Keratinocyte (primary cell): ENCODE measurements around the gene NLGN1. TPM values are rescaled to one million over a fixed set of nuclear protein-coding genes. Genes with fewer than 3 reads are reported as not detected.

Source experiments
- DNase-seq: peaks from one replicate; pipeline ENCODE4 v3.0.0-alpha.2; 2011; ENCODE audit warnings: low read depth, missing footprints, low spot score
- FAIRE-seq: peaks from 2 replicates; lab custom pipeline; 2011; peaks lifted over from hg19 to GRCh38; lab: Jason Lieb, UNC
- H2AFZ ChIP-seq: 2 replicates; pipeline ENCODE4 v1.6.0; 2012; ENCODE audit warnings: low read length, control low read depth, inconsistent platforms; ENCODE audit not compliant: control insufficient read depth
- H3K27ac ChIP-seq: 2 replicates; pipeline ENCODE4 v1.5.1; 2011; ENCODE audit warnings: low read length; ENCODE audit not compliant: control insufficient read depth, insufficient read depth
- H3K27me3 ChIP-seq: 3 replicates; pipeline ENCODE4 v1.6.0; 2011; ENCODE audit warnings: low read length; ENCODE audit not compliant: control insufficient read depth, insufficient read depth; ENCODE audit errors: extremely low read depth
- H3K36me3 ChIP-seq, 2 experiments: 2 replicates in 1 of 2; 3 replicates in 1 of 2; pipeline ENCODE4 v1.5.1; 2011; ENCODE audit warnings: low read length in 2 of 2, mild to moderate bottlenecking in 1 of 2; ENCODE audit not compliant: control insufficient read depth in 2 of 2, insufficient read depth in 2 of 2; ENCODE audit errors: extremely low read depth in 1 of 2
- H3K4me1 ChIP-seq: 3 replicates; pipeline ENCODE4 v1.5.1; 2011; ENCODE audit warnings: low read length; ENCODE audit not compliant: control insufficient read depth, insufficient read depth; ENCODE audit errors: extremely low read depth
- H3K4me2 ChIP-seq: 3 replicates; pipeline ENCODE4 v1.6.0; 2011; ENCODE audit warnings: low read depth, low read length; ENCODE audit not compliant: control insufficient read depth, insufficient read depth; ENCODE audit errors: extremely low read depth
- H3K4me3 ChIP-seq, 3 experiments: fragments of 200-600 bp in 1 of 3; sonication (generic) in 1 of 3; 2 replicates in 2 of 3; 3 replicates in 1 of 3; pipeline ENCODE4 v1.5.1; 2011 to 2016; ENCODE audit warnings: low read length in 3 of 3, mild to moderate bottlenecking in 3 of 3, control low read depth in 2 of 3, inconsistent platforms in 1 of 3, low read depth in 1 of 3, mixed read lengths in 1 of 3, mixed run types in 1 of 3, moderate library complexity in 1 of 3; ENCODE audit not compliant: control insufficient read depth in 2 of 3, insufficient read depth in 2 of 3; ENCODE audit errors: extremely low read depth in 1 of 3
- H3K79me2 ChIP-seq: 2 replicates; pipeline ENCODE4 v1.6.0; 2012; ENCODE audit warnings: low read length; ENCODE audit not compliant: control insufficient read depth, insufficient read depth
- H3K9ac ChIP-seq: 3 replicates; pipeline ENCODE4 v1.6.0; 2011; ENCODE audit warnings: low read length; ENCODE audit not compliant: control insufficient read depth, insufficient read depth; ENCODE audit errors: extremely low read depth
- H3K9me1 ChIP-seq: 3 replicates; pipeline ENCODE4 v1.6.0; 2011; ENCODE audit warnings: low read length; ENCODE audit not compliant: control insufficient read depth, insufficient read depth; ENCODE audit errors: extremely low read depth
- H3K9me3 ChIP-seq: 2 replicates; pipeline ENCODE4 v1.5.1; 2012; ENCODE audit warnings: low read depth, low read length; ENCODE audit not compliant: control insufficient read depth
- H4K20me1 ChIP-seq: 3 replicates; pipeline ENCODE4 v1.6.0; 2011; ENCODE audit warnings: low read length; ENCODE audit not compliant: control insufficient read depth, insufficient read depth; ENCODE audit errors: extremely low read depth
- CTCF ChIP-seq, 3 experiments: IDR thresholded peaks in 1 of 3; conservative IDR thresholded peaks in 1 of 3; optimal IDR thresholded peaks in 1 of 3; 2 replicates in 2 of 3; 3 replicates in 1 of 3; pipeline versions ENCODE3 to v1.5.1; 2011; ENCODE audit warnings: low read length in 3 of 3, mild to moderate bottlenecking in 3 of 3, moderate library complexity in 2 of 3, control low read depth in 1 of 3, inconsistent platforms in 1 of 3; ENCODE audit not compliant: insufficient read depth in 2 of 3; ENCODE audit errors: extremely low read depth in 1 of 3
- EZH2 ChIP-seq: IDR thresholded peaks from one replicate; pipeline ENCODE4 v1.6.1; 2012; ENCODE audit warnings: inconsistent platforms, mild to moderate bottlenecking, low read length, moderate library complexity
- dilution Hi-C: fragments of 300-500 bp; cut with MboI; formaldehyde crosslinking; loops from one replicate; pipeline ENCODE4 v1.7.0; 2020; ENCODE audit warnings: low sequenced_read_pairs; ENCODE audit not compliant: extremely low pct_ligation_motif_present
- polyA plus RNA-seq, 5 experiments: library from polyadenylated mRNA; depleted of rRNA in 3 of 5; stranded (reverse) in 3 of 5; stranded (forward) in 1 of 5; unstranded in 1 of 5; fragments of >200 nt; gene quantifications; 1 replicate in 1 of 5; 2 replicates in 3 of 5; 3 replicates in 1 of 5; pipeline versions ENCODE4 v1.2.1 to v1.2.3, GENCODE V29; 2011 to 2012; ENCODE audit warnings: missing spikeins in 2 of 5, low read depth in 1 of 5, low replicate concordance in 1 of 5

Gene NLGN1
- polyA plus RNA-seq, 1 donor (not counting 4 experiments of a cell fraction or from before 2014, with no cell fraction given), result not detected

DNA sequence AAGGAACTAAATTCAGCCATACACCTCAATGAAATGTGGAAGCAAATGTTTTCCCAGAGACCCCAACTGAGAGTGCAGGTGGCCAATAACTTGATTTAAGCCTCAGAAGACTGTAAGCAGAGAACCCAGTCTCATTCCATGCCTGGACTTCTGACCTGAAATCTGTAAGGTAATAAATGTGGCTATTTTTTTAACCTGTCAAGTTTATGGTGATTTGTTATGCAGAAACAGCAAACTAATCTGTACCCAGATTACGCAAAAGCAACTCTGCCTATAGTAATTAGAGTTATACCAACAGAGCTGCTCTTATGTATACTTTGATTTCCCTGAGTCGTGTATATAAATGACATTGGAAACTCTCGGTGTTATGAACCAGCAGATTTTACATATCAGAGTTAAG lies 927.6 kb downstream of the NLGN1 start:
- Histone ChIP-seq H3K79me2 (no peaks in the 10 kb centered on the region), H2AFZ (no peak overlapping the region), H3K9me1 (no peaks in the 10 kb centered on the region), H3K4me2 (no peak overlapping the region), H3K9ac (no peak overlapping the region), H3K27me3 (no peaks in the 10 kb centered on the region), H3K27ac (no peak overlapping the region), H3K9me3 (no peaks in the 10 kb centered on the region), H3K36me3 (no peaks in the 10 kb centered on the region), H3K4me1 (no peaks in the 10 kb centered on the region), H3K4me3 (no peak overlapping the region), H4K20me1 (no peaks in the 10 kb centered on the region)
- FAIRE-seq (no peak), DNase-seq (no peak)
- TF ChIP-seq CTCF (optimal IDR thresholded peaks at IDR 0.05 in 1 of 3, IDR thresholded peaks at IDR 0.05 in 1 of 3, conservative IDR thresholded peaks at IDR 0.05 in 1 of 3; ENCODE audit: extremely low read depth in 1 of 3, insufficient read depth in 2 of 3, low read length in 3 of 3), result no peak
- TF ChIP-seq EZH2, result no peak
- dilution Hi-C loops, result no loop called here

DNA sequence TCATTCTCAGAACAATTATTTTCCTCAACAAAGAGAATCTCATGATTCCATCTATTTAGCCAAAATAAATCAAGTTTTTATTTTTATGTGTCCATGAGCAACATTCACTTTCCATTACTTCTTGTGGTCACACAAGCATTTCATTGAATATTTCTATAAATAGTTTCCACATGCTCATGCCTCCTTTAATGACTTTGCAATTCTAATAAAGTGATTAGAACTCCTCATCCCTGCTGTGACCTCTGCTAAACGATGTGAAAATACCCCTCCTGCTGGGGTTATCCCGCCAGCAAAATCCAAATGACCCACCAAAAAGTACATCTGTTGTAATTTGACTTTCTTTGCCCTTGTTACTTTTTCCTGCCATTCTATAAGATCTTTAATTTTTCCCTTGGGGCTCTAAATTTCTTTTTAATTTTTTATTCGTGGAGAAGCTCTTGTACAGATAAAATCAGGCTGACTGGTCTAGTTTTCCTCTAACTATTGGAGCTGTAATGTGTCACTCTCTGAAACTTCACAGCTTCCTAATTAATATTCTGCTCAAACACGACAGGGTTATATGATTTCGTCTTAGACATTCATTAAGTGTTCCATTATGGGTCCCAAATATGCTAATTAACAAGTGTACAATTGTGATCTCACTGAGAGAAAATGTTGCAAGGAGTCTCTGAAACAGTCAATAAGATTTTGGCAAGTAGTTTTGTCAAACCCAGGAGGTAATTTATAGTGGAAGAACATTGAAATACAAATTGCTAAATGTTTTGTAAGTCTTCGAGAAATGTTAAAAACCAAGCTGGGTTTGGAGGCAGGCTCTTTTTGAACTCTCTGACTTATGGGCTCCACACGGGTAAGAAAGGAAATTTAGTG lies 928.5 kb downstream of the NLGN1 start:
- DNase-seq (no peak), FAIRE-seq (no peak)
- Histone ChIP-seq H4K20me1 (no peaks in the 10 kb centered on the region), H3K79me2 (no peaks in the 10 kb centered on the region), H3K36me3 (no peaks in the 10 kb centered on the region), H2AFZ (no peak overlapping the region), H3K4me2 (no peak overlapping the region), H3K9me1 (no peaks in the 10 kb centered on the region), H3K9ac (no peak overlapping the region), H3K9me3 (no peaks in the 10 kb centered on the region), H3K4me3 (no peak overlapping the region), H3K27me3 (no peaks in the 10 kb centered on the region), H3K27ac (no peak overlapping the region), H3K4me1 (no peaks in the 10 kb centered on the region)
- TF ChIP-seq CTCF (optimal IDR thresholded peaks at IDR 0.05 in 1 of 3, IDR thresholded peaks at IDR 0.05 in 1 of 3, conservative IDR thresholded peaks at IDR 0.05 in 1 of 3; ENCODE audit: extremely low read depth in 1 of 3, insufficient read depth in 2 of 3, low read length in 3 of 3), result no peak
- no peak for TF ChIP-seq EZH2
- dilution Hi-C loops, result no loop called here
